Hepatocyte (in vitro differentiated cells): ENCODE data around the gene ZSCAN31.

Source experiments
- EZH2 ChIP-seq: fragments of 200-600 bp; sonication (generic); IDR thresholded peaks from 2 replicates; pipeline ENCODE4 v1.6.1; 2016; ENCODE audit warnings: antibody characterized with exemption, mild to moderate bottlenecking, borderline replicate concordance
- EZH2phosphoT487 ChIP-seq: fragments of 200-600 bp; sonication (generic); IDR thresholded peaks from one replicate; pipeline ENCODE4 v1.6.1; 2018; ENCODE audit warnings: antibody characterized with exemption, mild to moderate bottlenecking, low read depth, moderate library complexity; ENCODE audit not compliant: unreplicated experiment, severe bottlenecking
- TF ChIP-seq, protein P1 (sequence below): fragments of 200-600 bp; sonication (generic); IDR thresholded peaks from 2 replicates; pipeline ENCODE4 v1.5.1; 2016; ENCODE audit warnings: antibody characterized with exemption, mild to moderate bottlenecking; ENCODE audit not compliant: poor library complexity

DNA sequence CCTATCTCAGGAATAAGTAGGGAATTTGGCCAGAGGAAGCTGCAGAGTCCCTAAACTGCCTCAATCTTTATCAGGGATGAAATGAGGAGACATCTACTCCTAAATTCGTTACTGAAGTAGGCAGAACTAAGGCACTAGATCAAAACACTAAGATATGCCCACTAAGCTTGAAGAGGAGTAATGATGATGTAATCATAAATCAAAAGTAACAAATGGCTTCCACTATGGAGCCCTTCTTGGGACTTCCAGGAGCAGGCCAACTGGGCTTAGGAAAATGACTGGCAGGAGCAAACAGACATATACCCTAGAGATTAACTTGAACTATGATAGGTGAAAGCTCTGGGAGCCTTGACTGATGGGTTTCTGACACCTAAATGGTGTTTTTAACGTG is 48.2 kb upstream of the ZSCAN31 start:
- TF ChIP-seq, protein P1, sequence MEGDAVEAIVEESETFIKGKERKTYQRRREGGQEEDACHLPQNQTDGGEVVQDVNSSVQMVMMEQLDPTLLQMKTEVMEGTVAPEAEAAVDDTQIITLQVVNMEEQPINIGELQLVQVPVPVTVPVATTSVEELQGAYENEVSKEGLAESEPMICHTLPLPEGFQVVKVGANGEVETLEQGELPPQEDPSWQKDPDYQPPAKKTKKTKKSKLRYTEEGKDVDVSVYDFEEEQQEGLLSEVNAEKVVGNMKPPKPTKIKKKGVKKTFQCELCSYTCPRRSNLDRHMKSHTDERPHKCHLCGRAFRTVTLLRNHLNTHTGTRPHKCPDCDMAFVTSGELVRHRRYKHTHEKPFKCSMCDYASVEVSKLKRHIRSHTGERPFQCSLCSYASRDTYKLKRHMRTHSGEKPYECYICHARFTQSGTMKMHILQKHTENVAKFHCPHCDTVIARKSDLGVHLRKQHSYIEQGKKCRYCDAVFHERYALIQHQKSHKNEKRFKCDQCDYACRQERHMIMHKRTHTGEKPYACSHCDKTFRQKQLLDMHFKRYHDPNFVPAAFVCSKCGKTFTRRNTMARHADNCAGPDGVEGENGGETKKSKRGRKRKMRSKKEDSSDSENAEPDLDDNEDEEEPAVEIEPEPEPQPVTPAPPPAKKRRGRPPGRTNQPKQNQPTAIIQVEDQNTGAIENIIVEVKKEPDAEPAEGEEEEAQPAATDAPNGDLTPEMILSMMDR, result no peak
- no peak for TF ChIP-seq EZH2
- no peak for TF ChIP-seq EZH2phosphoT487
